SK-N-SH treated with all-trans-retinoic acid at 6 μM for 48 hours (cell line): Measurements from ENCODE around the gene DLX5.

Experiments
- ATAC-seq: fragments of 200-7000 bp; cut with Tn5 transposase; 3 replicates; pipeline ENCODE4 v1.9.1; 2020; ENCODE audit warnings: mild to moderate bottlenecking, moderate library complexity
- ARNTL ChIP-seq: fragments of 450-650 bp; formaldehyde crosslinking; IDR thresholded peaks from 2 replicates; pipeline ENCODE4 v1.5.0; 2020; ENCODE audit warnings: low read depth, mild to moderate bottlenecking, moderate library complexity, borderline replicate concordance
- BACH2 ChIP-seq: fragments of 250-450 bp; sonication (Bioruptor Pico); IDR thresholded peaks from 2 replicates; pipeline ENCODE4 v1.9.0; 2021; ENCODE audit warnings: mild to moderate bottlenecking, borderline replicate concordance
- CREB5 ChIP-seq: fragments of 250-450 bp; sonication (Bioruptor Pico); IDR thresholded peaks from 2 replicates; pipeline ENCODE4 v1.5.1; 2020; ENCODE audit warnings: low read depth, mild to moderate bottlenecking, moderate library complexity
- CSDC2 ChIP-seq: fragments of 250-450 bp; sonication (Bioruptor Pico); IDR thresholded peaks from 2 replicates; pipeline ENCODE4 v1.5.0; 2020; ENCODE audit warnings: mild to moderate bottlenecking, moderate library complexity
- ESRRG ChIP-seq: fragments of 250-450 bp; sonication (Bioruptor Pico); IDR thresholded peaks from 2 replicates; pipeline ENCODE4 v1.6.1; 2021; ENCODE audit warnings: mild to moderate bottlenecking
- GLIS3 ChIP-seq: fragments of 250-450 bp; sonication (Bioruptor Pico); IDR thresholded peaks from 2 replicates; pipeline ENCODE4 v1.5.0; 2020; ENCODE audit warnings: mild to moderate bottlenecking, moderate library complexity
- ISL1 ChIP-seq: fragments of 250-450 bp; sonication (Bioruptor Pico); IDR thresholded peaks from 2 replicates; pipeline ENCODE4 v2.1.2; 2022; ENCODE audit warnings: mild to moderate bottlenecking, moderate library complexity
- OSR1 ChIP-seq: fragments of 250-450 bp; sonication (Bioruptor Pico); IDR thresholded peaks from 2 replicates; pipeline ENCODE4 v1.8.0; 2022; ENCODE audit warnings: moderate library complexity, mild to moderate bottlenecking, inconsistent platforms
- PATZ1 ChIP-seq: fragments of 250-450 bp; sonication (Bioruptor Pico); IDR thresholded peaks from 2 replicates; pipeline ENCODE4 v1.8.0; 2020; ENCODE audit warnings: mild to moderate bottlenecking, moderate library complexity, borderline replicate concordance
- PPARA ChIP-seq: fragments of 250-450 bp; sonication (Bioruptor Pico); IDR thresholded peaks from 2 replicates; pipeline ENCODE4 v1.5.0; 2020; ENCODE audit warnings: mild to moderate bottlenecking, borderline replicate concordance
- RARB ChIP-seq: fragments of 250-450 bp; sonication (Bioruptor Pico); IDR thresholded peaks from 2 replicates; pipeline ENCODE4 v1.8.0; 2021; ENCODE audit warnings: mild to moderate bottlenecking, moderate library complexity
- SNAI2 ChIP-seq: fragments of 250-450 bp; sonication (Bioruptor Pico); IDR thresholded peaks from 2 replicates; pipeline ENCODE4 v1.5.0; 2020; ENCODE audit warnings: mild to moderate bottlenecking, moderate library complexity
- TCF4 ChIP-seq: fragments of 250-450 bp; sonication (Bioruptor Pico); IDR thresholded peaks from 2 replicates; pipeline ENCODE4 v1.8.0; 2021; ENCODE audit warnings: mild to moderate bottlenecking, moderate library complexity, borderline replicate concordance
- TOX ChIP-seq: fragments of 250-450 bp; sonication (Bioruptor Pico); IDR thresholded peaks from 2 replicates; pipeline ENCODE4 v1.8.0; 2021; ENCODE audit warnings: mild to moderate bottlenecking, moderate library complexity, borderline replicate concordance
- ZFP3 ChIP-seq: fragments of 250-450 bp; sonication (Bioruptor Pico); IDR thresholded peaks from 2 replicates; pipeline ENCODE4 v1.5.0; 2020; ENCODE audit warnings: mild to moderate bottlenecking, moderate library complexity
- ZFP30 ChIP-seq: fragments of 450-650 bp; formaldehyde crosslinking; IDR thresholded peaks from 2 replicates; pipeline ENCODE4 v1.5.0; 2022; ENCODE audit warnings: mild to moderate bottlenecking, moderate library complexity
- ZNF565 ChIP-seq: fragments of 450-650 bp; formaldehyde crosslinking; conservative IDR thresholded peaks from 2 replicates; pipeline ENCODE4 v1.5.0; 2020; ENCODE audit warnings: low read depth, mild to moderate bottlenecking, moderate library complexity
- ZNF70 ChIP-seq: fragments of 450-650 bp; formaldehyde crosslinking; IDR thresholded peaks from 2 replicates; pipeline ENCODE4 v1.5.0; 2020; ENCODE audit warnings: mild to moderate bottlenecking, moderate library complexity
- ZNF8 ChIP-seq: fragments of 450-650 bp; formaldehyde crosslinking; IDR thresholded peaks from 2 replicates; pipeline ENCODE4 v1.5.0; 2020; ENCODE audit warnings: mild to moderate bottlenecking, moderate library complexity
- TF ChIP-seq, protein P1 (sequence below): fragments of 250-450 bp; sonication (Bioruptor Pico); IDR thresholded peaks from 2 replicates; pipeline ENCODE4 v1.5.1; 2021; ENCODE audit warnings: mild to moderate bottlenecking, moderate library complexity

DLX5 gene

DNA sequence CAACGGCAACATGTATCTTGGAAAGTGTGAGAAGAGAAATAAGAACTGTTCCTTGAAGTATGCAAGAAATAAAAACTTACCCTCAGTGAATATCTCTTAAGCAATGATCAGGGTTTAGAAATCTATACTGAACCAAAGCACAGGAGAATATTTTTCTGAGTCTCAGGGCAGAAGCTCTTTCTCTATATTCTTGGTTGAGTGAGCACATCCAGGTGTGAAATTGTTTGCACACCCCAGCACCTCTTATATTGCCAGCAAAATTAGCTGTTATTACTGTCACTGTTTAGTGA is 10.8 kb downstream of the DLX5 start:
- no peak for TF ChIP-seq ZNF70 (CRISPR knock-in tag)
- ATAC-seq, result no peak

- TF ChIP-seq ZFP30 (CRISPR knock-in tag) (no peak), PPARA (no peak), CREB5 (CRISPR knock-in tag) (no peak)
- ATAC-seq, result no peak
These were observed 11.3 kb downstream of the DLX5 start for GRCh38 chr7:97013134-97013844.

GRCh38 chr7:97012365-97013133 is 12.1 kb downstream of the DLX5 start:
- no peak for ATAC-seq
- TF ChIP-seq ZNF8 (CRISPR knock-in tag) (no peak), PPARA (no peak), ISL1 (CRISPR knock-in tag) (no peak), BACH2 (CRISPR knock-in tag) (no peak)

DNA sequence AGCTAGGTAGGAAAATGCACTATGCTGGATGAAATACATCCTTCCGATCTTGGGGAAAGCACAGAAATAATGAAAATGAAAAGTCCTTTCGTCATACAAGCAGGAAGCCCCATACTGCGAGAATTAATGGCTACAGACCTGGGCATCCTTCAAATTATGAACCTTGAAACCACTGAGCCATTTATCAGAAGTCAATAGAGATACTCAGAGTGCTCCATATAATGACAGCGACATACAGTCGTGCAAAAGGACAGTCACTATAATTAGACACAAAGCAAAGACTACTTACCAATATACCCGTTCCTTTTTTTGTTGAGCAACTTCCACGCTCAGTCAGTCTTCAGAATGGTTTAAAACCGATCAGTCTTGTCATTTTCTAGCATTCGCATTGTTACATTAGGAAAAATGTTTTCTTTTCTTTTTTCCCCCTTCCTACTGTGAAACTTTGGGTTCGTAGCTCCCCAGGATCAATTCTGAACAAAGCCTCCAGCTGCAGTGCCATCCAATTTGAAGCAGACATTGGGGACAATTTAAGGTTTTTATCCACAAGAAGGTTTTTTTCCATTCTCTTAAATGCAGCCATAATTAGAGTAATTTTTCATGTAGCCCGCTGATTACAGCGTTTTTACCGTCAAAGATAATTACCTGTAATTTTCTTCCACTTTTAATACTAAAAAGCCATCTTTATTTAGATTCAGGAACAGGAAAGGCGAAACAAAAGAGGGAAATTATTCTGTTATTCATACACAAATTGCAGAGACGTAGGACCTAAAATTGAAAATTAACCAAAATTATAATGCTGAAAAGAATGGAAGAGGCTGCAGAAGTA is 12.9 kb downstream of the DLX5 start:
- no peak for ATAC-seq
- TF ChIP-seq ARNTL (CRISPR knock-in tag) (no peak), SNAI2 (CRISPR knock-in tag) (no peak)
- TF ChIP-seq, all 23 proteins: peak for 0

- no peak for ATAC-seq
- TF ChIP-seq SNAI2 (CRISPR knock-in tag), result no peak
These were observed 13.5 kb downstream of the DLX5 start for GRCh38 chr7:97011104-97011503.

GRCh38 chr7:97009753-97010732 is 14.6 kb downstream of the DLX5 start:
- ATAC-seq, result no peak
- TF ChIP-seq ISL1 (CRISPR knock-in tag), result no peak
- TF ChIP-seq ZFP3, result no peak
- no peak for TF ChIP-seq CSDC2 (CRISPR knock-in tag)
- TF ChIP-seq CREB5 (CRISPR knock-in tag), result no peak
- no peak for TF ChIP-seq OSR1 (CRISPR knock-in tag)
- no peak for TF ChIP-seq ZNF565
- no peak for TF ChIP-seq SNAI2 (CRISPR knock-in tag)
- no peak for TF ChIP-seq PATZ1 (CRISPR knock-in tag)
- TF ChIP-seq ZNF70 (CRISPR knock-in tag), result no peak
- TF ChIP-seq TOX (CRISPR knock-in tag), result no peak
- no peak for TF ChIP-seq GLIS3 (CRISPR knock-in tag)
- TF ChIP-seq ESRRG (CRISPR knock-in tag), result no peak
- no peak for TF ChIP-seq RARB (CRISPR knock-in tag)
- TF ChIP-seq BACH2 (CRISPR knock-in tag), result no peak
- no peak for TF ChIP-seq ZNF8 (CRISPR knock-in tag)
- TF ChIP-seq ARNTL (CRISPR knock-in tag), result no peak
- TF ChIP-seq PPARA, result no peak
- TF ChIP-seq, protein P1, sequence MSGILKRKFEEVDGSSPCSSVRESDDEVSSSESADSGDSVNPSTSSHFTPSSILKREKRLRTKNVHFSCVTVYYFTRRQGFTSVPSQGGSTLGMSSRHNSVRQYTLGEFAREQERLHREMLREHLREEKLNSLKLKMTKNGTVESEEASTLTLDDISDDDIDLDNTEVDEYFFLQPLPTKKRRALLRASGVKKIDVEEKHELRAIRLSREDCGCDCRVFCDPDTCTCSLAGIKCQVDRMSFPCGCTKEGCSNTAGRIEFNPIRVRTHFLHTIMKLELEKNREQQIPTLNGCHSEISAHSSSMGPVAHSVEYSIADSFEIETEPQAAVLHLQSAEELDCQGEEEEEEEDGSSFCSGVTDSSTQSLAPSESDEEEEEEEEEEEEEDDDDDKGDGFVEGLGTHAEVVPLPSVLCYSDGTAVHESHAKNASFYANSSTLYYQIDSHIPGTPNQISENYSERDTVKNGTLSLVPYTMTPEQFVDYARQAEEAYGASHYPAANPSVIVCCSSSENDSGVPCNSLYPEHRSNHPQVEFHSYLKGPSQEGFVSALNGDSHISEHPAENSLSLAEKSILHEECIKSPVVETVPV (CRISPR knock-in tag), result no peak
- TF ChIP-seq TCF4 (CRISPR knock-in tag), result no peak
